Activated CD8-positive, alpha-beta memory T cell treated with anti-CD3 and anti-CD28 coated beads, Interleukin-2, amount 50 U/mL, for 1 hour (primary cell): ENCODE results near the gene BCL2.

ENCODE experiments used
- DNase-seq: peaks from one replicate; pipeline ENCODE4 v3.0.0-alpha.2; 2020; ENCODE audit errors: extremely low read depth

The BCL2 gene

GRCh38 chr18:63181706-63182309 is 137.8 kb downstream of the BCL2 start:
- DNase-seq, result no peak

DNA sequence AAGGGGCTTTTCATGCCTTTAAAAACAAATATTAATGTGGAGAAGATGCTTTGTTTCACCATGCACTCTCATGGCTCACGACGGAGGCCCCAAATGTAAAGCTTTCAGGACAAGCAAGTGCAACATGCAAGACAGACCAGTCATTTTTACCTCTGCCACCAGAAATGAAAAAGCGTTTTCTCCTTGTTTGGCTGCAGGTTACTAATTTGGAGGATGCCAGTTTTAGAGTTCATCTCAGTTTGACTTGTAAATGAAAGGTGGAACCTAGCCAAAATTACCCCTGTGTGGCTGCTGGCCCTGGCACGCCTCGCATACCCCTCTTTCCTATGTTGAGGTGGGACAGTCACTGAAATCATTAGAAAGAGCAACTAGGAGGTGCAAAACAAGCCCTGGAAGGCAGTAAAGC is 138.6 kb downstream of the BCL2 start:
- DNase-seq, result no peak

- no peak for DNase-seq
These were observed 139.2 kb downstream of the BCL2 start for GRCh38 chr18:63180321-63180720.

DNA sequence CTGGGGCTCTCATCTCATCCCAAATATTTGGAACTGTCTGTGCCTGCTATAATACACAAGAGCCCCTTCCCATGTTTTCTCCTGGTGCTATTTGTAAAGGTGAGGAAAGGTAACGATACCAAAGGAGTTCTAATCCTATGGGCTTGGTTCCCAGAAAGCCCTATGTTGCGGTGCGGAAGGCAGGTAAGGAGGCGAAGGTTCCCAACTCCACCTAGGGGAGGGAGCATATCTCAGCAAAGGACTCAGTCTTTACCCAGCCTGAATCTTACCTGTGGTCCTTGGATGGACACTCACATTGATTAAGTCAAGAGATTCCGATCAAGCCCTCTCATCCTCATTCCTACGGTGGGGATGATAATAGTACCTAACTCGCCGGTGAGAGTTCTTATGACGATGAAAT is 140.1 kb downstream of the BCL2 start:
- DNase-seq, result no peak

DNA sequence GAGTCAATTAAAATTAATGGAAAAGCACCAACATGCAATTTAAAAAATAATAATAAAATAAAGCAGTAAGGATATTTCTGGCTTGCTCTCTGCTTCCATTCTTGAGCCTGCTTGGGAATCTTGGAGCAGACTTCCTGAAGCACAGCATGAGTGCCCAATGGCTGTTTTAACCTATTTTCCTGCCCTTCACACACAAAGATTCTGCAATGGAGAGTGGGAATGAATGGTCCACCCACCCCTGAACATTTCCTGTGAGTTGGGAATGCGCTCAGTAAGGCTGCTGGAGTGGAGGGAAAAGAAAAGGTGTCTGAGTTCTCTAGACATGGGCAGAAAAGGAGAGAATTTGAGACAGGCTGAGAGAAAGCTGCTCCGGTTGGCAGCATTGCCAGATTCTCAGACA is 140.6 kb downstream of the BCL2 start:
- DNase-seq, result no peak

GRCh38 chr18:63177919-63178821 is 141.4 kb downstream of the BCL2 start:
- DNase-seq, result no peak

- no peak for DNase-seq
These were observed 142.3 kb downstream of the BCL2 start for GRCh38 chr18:63177259-63177658.

DNA sequence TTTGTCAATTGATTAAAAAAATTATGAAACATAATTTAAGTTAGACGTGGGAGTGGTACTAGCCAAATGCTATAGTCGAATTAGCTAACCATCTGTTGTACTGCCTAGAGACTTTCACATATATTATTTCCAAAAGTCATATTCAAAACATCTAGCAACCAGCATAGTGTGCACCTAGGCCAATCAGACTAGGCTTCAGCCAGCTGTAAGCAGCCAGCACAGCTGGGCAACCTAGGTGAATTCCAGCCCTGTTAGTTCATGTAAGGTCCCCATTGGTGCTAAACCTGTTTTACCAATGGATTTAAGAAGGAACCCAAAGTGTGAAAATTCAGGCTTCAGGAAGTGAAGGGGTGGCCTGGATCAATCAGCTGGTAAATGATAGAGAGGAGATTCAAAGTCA is 144.3 kb downstream of the BCL2 start:
- no peak for DNase-seq

DNA sequence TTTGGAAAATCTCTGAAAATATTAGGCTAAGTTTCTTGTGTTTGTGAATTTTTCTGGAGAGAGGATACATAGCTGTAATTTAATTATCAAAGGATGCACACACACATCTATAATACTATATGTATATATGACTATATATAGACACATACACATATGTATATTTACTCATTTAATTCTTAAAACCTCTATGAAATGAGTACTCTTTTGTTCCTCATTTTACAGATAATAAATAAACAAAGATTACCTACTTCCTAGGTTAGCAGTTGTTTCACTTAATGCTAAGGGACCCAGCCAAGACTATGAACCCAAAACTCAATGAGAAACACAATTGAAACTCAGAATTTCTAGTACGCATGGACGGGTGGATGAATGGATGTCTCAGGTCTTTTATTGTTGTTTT is 145.6 kb downstream of the BCL2 start:
- no peak for DNase-seq

DNA sequence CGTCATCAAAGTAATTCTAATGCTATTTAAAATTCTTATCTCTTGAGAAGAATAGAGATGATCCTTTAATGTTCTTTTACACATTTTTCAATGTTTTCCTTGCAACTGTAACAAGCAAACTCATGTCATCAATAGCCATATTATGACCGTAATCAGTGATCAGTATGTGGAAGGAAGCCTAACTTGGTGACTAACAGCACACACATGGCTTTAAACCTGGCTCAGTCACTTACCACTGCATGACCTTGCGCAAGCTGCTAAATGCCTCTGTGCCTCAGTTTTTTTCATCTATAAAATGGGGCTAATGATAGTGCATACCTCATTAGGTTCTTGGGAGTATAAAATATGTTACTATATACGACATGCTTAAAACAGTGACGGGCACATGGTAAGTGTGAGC is 149.7 kb downstream of the BCL2 start:
- DNase-seq, result no peak

- DNase-seq, result no peak
These were observed 151.3 kb downstream of the BCL2 start for GRCh38 chr18:63168287-63168686.

DNA sequence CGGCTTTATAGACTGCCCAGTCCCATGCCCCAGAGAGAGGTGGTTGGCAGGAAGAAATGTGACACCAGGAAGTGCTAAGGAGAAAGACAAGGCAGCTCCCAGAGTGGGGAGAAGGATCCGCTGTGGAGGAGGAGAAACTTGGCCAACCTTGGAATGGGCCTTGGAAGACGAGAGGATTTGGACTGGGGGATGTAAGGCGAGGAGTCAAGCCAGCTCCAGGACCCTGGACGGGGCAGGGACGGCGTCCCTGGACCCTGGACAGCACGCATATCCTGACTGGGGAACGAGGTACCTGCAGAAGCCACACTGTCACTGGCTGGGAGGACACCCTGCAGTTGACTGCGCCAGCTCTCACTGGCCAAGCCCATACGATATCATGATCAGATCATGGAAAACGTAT is 153.4 kb downstream of the BCL2 start:
- no peak for DNase-seq

DNA sequence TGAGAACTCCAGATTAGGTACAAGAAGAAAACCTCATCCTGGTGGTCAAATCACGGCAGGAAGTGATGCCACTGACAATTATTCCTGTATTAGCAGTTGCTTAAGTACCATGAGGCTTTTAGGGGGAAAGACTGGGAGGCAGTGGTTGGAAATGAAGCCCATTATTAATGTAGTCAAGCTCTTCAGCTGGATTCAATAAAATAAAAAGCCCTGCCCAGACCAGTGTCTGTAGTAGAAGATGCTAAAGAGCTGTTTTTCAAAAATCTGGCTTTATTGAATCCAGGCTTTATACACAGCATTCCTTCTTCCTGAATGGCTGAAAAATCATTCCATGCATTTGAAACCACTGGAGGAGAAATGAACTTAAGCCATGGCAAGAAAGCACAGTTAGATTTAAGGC is 155.2 kb downstream of the BCL2 start:
- DNase-seq, result no peak

GRCh38 chr18:63162271-63163014 is 157.1 kb downstream of the BCL2 start:
- no peak for DNase-seq

GRCh38 chr18:63161761-63162195 is 157.8 kb downstream of the BCL2 start:
- peak; percentile 79 for DNase-seq

DNA sequence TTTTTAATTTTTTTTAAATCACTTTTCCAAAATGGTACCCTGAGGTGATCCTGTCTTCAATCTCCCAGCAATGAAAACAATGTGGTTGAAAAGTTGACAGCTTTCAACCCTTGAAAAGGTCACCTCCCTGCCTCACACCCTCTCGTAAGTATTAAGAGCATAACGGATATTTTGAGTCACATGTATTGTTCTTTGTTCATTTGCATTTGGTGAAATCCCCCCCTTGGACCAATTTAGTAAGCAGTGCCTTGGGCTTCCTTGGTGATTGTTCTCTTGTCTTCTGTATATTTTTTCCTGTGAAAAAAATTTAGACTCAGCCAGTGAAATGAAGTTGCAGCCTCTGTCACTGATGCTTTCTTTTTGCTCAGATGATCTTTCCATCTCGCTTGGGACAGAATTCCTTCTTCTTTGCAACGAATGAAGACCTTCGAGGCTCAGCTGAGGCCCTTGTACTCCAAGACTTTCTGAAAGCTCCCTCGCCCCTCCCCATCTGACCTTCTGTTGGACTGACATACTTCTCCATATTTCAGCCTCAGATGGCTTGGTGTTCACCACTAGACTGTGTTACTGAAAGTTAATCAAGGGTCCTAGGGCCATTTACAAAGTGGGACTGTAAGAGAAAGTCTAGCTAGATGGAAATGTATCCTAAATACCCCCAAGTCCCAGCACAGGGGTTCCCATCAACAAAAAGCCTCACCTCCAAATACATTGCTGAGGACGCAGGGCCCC is 158.4 kb downstream of the BCL2 start:
- peak; percentile 43 for DNase-seq

DNA sequence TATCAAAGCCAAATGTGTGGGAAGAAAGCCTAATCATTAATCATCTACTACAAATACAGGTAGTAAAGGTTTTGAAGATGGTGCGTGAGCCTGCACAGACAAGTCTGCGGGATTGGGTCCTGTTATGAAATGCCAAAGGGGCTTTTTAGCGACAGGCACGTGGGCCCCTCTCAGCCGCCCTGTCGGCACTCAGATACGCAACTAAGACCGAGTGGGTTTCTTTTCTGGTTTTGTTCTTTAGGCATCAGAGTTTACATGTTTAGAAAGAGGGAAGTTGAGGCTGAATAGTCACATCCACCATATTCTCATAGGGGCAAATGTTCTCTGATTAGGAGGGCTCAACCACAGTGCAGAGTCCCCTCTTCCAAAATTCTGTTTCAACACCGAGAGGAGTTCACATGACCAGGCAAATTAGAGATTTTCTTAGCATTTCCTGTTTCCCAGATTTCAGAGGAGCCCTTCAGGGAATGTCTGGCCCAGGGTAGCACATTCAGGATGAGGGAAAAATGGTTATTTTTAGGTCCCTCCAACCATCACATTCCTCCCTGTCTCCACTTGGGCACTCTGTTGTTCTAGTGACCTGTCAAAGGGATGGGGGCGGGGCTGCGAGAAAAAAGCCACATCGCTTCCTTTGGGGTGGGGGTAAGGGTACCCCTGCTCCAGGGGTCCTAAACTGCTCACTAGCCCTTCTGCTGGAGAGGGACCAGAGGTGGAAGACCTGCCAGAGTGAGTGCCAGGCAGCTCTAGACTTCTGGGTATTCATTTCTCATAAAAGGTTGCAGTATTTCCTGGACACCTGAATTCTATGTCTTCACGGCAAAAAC is 159.2 kb downstream of the BCL2 start:
- no peak for DNase-seq

DNA sequence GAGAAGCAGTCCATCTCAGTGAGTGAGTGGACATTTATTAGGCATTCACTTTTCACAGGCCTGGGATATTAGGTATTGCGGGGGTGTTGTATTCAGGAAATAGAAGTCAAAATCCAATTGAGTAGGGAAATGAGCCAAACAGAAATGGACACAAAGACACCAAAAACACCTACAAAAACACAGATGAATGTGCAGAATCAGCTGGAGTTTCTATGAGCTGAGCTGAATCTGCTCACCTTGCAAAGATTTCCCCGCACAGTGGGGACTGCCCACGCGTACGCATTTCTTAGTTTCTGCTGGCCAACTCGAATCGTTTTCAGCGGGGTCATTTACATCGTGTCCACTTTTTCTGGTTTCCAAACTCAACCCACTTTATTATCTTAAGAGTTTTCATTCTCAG is 160.0 kb downstream of the BCL2 start:
- DNase-seq, result no peak

GRCh38 chr18:63158676-63159291 is 160.8 kb downstream of the BCL2 start:
- DNase-seq, result no peak

DNA sequence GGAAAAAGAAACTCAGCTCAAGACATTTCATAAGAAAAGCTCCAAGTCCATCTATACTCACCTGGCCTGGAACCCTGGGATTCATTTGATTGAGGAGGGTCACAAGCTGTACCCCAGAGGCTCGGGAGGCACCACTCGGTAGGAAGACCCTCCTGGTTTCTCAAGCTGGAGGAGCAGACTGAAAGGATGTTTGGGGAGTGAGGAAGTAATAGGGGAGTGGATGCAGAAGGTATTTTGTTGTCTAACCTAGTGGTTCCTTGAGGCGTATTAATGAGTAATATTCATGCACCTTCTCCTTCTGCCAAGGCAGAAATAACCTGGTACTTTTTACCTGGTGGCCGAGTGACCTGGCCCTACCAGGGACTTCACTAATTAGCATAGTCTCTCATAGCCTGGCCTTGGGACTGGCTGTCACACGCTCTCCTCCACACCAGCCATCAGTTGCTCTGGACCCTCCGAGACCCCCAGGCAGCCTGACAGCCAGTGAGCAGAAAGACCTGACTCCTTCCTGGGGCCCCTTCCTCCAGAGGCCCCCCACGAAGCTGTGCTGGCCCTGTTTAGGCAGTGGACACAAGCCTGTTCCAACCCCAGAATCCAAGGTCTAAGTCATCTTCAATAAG is 161.4 kb downstream of the BCL2 start:
- DNase-seq, result no peak
